ENCODE data around the gene TAF4B.

- TF ChIP-seq, protein P1, sequence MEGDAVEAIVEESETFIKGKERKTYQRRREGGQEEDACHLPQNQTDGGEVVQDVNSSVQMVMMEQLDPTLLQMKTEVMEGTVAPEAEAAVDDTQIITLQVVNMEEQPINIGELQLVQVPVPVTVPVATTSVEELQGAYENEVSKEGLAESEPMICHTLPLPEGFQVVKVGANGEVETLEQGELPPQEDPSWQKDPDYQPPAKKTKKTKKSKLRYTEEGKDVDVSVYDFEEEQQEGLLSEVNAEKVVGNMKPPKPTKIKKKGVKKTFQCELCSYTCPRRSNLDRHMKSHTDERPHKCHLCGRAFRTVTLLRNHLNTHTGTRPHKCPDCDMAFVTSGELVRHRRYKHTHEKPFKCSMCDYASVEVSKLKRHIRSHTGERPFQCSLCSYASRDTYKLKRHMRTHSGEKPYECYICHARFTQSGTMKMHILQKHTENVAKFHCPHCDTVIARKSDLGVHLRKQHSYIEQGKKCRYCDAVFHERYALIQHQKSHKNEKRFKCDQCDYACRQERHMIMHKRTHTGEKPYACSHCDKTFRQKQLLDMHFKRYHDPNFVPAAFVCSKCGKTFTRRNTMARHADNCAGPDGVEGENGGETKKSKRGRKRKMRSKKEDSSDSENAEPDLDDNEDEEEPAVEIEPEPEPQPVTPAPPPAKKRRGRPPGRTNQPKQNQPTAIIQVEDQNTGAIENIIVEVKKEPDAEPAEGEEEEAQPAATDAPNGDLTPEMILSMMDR (conservative IDR thresholded peaks at IDR 0.05; ENCODE audit: low read depth, low read length), result no peak
- TF ChIP-seq EZH2 (IDR thresholded peaks at IDR 0.05; ENCODE audit: borderline replicate concordance, low read depth, low read length, poor library complexity, severe bottlenecking), result no peak
These were observed 108.9 kb downstream of the TAF4B start for GRCh38 chr18:26335156-26335555.

All from A673 (cell line).